HuH-7 (cell line): ENCODE results near the gene CERS3.
A peak's percentile ranks its signal among the peaks of the same experiment; 100 is the strongest.

Experiments used
- DNase-seq: peaks from one replicate; pipeline ENCODE4 v3.0.0; 2011; ENCODE audit warnings: low spot score

CERS3 gene

DNA sequence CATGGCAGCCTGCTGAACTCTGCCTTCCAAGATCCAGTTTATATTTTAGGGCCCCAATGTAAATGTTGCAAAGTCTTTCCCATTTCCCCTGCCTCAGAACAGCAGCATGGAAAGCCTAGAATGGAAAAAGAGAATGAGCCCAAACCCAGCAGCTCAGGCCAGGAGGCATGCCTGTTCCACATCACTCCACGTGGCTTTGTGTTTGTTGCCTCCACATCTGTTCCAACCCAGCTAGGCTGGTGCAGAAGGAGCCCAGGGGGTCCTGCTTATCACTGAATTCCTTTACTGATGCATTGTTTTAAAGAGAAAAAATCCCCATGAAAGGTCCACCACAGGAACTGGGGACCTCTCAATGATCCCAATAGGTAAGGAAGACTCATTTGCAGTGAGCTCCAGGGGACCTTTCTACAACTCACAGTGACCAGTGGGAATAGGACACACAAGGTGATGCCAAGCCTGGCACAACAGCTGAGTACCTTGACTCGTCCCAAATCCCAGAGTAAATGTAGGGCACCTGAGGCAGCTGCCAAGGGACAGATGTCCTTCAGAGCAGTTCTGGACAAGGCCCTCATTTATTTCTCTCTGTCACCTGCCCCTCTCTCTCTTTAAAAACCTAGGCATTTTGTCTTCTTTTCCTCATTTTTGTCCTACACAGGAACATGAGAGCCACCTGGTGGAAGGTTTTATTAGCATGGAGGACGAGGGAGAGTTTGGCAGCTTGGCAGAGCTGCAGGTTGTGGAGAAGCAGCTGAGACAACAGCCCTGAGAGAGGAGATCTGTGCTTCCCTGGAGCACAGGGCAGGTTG, 145.2 kb downstream of the CERS3 start:
- DNase-seq: peak; percentile 52

GRCh38 chr15:100373942-100374341, 154.8 kb downstream of the CERS3 start:
- DNase-seq: no peak

GRCh38 chr15:100373120-100373896, 155.4 kb downstream of the CERS3 start:
- no peak for DNase-seq

GRCh38 chr15:100372739-100373119, 156.0 kb downstream of the CERS3 start:
- no peak for DNase-seq

- DNase-seq: no peak
Observed at GRCh38 chr15:100355342-100355741, 173.4 kb downstream of the CERS3 start.

- no peak for DNase-seq
Observed at GRCh38 chr15:100353449-100353848, 175.3 kb downstream of the CERS3 start.

- peak; percentile 49 for DNase-seq
Observed at GRCh38 chr15:100350434-100351226, 178.1 kb downstream of the CERS3 start.
